GM18858 (cell line): ENCODE results near the gene RIN1.
"Not testable (repeated sequence)": the region's sequence is repeated elsewhere in the genome, so short reads cannot be mapped to it uniquely, and the experiment has no call there.

Experiments used
- ATAC-seq: cut with Tn5 transposase; IDR thresholded peaks from one replicate; pipeline ENCODE4 v1.9.1; 2021; ENCODE audit not compliant: unreplicated experiment

The RIN1 gene, protein sequence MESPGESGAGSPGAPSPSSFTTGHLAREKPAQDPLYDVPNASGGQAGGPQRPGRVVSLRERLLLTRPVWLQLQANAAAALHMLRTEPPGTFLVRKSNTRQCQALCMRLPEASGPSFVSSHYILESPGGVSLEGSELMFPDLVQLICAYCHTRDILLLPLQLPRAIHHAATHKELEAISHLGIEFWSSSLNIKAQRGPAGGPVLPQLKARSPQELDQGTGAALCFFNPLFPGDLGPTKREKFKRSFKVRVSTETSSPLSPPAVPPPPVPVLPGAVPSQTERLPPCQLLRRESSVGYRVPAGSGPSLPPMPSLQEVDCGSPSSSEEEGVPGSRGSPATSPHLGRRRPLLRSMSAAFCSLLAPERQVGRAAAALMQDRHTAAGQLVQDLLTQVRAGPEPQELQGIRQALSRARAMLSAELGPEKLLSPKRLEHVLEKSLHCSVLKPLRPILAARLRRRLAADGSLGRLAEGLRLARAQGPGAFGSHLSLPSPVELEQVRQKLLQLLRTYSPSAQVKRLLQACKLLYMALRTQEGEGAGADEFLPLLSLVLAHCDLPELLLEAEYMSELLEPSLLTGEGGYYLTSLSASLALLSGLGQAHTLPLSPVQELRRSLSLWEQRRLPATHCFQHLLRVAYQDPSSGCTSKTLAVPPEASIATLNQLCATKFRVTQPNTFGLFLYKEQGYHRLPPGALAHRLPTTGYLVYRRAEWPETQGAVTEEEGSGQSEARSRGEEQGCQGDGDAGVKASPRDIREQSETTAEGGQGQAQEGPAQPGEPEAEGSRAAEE

DNA sequence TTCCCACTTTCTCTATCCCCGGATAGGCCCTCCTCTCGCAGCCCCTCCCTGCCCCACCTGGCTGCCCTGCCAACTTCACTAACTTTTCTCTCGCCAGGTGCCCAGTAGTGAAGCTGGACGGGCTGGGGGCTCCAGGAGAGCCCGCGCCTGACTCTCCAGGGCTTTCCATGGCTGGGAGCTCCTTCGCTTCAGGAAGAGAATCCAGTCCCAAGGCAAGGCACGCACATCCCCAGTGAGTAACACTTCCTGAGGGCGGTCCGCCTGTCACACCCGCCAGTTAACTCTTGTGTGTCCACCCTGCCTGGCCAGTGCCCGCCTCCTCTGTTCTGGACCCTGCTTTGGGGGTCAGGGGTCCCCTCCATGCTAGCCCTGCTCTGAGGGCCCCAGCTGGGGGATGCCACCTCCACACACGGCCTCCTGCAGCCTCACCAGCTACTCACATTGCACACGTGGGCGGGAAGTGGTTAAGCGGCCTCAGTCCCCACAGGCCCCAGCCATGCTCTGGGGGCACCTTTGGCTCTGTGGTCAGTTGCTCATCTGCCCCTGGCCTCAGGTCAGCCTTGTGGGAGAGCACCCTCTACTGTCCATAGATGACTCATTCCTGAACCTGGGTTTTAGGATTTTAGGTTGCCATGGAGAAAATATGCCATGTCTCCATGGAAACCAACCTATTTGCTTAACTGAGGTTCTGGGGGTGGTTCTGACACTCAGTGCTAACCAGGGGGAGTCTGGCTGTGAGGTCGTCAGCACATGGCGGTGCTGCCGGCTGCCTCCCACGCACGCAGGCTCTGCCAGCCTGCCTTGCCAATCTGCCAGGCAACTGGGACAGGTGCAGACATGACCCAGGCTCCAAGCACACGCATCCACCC is at the start of gene RIN1:
Gene RIN1, minus strand, starts transcription at position 201 of the 869 bp plus-strand sequence. Its CDS starts 32 bp downstream, at position 169.
- ATAC-seq: no peak

GRCh38 chr11:66384316-66384715 is 48.1 kb upstream of the RIN1 start:
- not testable (repeated sequence) for ATAC-seq

GRCh38 chr11:66380264-66380663 is 44.0 kb upstream of the RIN1 start:
- not testable (repeated sequence) for ATAC-seq

- ATAC-seq: not testable (repeated sequence)
These were observed 37.6 kb upstream of the RIN1 start for GRCh38 chr11:66373690-66374287.

DNA sequence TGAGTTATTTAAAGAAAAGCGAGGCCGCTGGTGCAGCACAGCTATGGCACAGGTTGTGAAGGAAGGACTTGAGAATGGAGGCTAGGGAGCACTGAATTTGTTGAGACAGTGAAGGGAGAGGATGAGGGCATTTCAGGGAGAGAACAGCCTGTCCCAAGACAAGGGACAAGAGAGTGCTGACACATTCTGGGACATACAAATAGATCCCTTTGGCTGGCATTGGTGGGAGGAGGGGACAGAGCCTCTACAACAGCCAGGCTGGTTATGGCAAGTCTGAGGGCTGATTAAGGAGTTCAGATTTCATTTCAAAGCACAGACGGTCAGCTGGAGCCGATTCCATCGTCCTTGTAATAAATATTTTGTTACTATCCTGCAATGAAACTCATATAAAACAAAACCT is 37.0 kb upstream of the RIN1 start:
- ATAC-seq: no peak

GRCh38 chr11:66371627-66372415 is 35.6 kb upstream of the RIN1 start, which contains the start of gene SLC29A2:
Gene SLC29A2, minus strand, starts transcription at chr11:66371760. Its CDS starts 169 bp downstream, at chr11:66371591.
- ATAC-seq: no peak

- no peak for ATAC-seq
These were observed 33.0 kb upstream of the RIN1 start for GRCh38 chr11:66369073-66369894.

GRCh38 chr11:66368484-66368883 is 32.2 kb upstream of the RIN1 start:
- no peak for ATAC-seq

DNA sequence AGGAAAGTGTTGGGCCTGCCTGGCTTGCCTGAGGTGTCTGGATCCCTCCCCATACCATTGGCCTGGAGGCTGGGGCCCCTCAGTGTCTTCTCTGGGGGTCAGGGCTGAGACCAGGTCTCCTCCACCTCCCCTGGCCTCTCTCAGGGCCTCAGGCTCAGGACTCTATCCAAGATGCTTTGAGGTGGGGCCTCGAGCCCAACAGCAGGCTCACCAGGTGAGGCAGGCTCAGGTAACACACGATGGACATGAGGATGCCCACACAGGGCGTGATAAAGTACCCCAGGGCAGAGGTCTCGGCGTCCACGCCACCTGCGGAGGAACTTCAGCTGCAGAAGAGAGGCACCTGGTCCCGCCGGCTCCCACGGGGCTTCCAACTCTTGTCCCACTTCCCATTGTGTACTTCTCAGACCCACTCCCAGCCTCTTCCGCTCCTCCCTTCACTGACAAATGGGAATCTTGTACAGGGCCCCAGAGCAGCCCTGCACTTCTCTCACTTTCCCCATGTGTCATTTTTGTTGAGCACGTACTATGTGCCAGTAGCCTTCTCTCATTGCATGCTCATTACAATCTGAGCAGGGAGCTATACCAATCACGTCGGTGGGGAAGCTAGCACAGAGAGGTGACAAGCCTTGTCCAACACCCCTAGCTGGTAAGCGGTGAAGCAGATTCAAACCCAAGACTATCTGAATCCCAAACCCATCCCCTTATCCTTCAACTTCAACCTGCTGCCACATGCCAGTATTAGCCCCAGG is 31.5 kb upstream of the RIN1 start:
- no peak for ATAC-seq

DNA sequence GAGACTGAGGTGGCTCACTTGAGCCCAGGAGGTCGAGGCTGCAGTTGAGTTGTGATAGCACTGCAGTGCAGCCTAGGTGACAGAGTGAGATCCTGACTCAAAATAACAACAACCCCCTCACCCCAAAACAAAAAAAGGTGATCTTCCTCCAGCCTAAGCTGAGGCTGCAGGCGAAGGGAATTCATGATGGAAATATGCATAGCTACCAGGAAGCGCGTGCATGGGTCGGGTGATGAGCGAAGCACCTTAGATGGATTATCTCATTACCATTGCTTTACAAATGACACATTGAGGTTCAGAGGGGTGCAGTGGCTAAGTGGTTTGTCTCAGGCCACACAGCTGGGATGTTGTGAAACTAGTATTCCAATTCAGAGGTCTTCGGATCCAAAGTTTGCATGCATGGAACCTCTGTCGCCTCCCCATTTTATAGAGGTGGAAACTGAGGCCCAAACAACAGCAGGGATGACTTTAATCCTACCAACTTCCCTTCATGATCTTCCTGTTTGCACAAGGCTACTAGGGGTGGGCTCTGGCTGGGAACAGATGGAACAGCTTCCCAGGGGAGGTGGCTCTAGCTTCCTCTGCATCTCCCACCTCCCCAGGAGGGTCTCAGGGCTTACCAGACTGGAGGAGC is 30.7 kb upstream of the RIN1 start:
- no peak for ATAC-seq

- ATAC-seq: no peak
These were observed 29.7 kb upstream of the RIN1 start for GRCh38 chr11:66365711-66366619.

DNA sequence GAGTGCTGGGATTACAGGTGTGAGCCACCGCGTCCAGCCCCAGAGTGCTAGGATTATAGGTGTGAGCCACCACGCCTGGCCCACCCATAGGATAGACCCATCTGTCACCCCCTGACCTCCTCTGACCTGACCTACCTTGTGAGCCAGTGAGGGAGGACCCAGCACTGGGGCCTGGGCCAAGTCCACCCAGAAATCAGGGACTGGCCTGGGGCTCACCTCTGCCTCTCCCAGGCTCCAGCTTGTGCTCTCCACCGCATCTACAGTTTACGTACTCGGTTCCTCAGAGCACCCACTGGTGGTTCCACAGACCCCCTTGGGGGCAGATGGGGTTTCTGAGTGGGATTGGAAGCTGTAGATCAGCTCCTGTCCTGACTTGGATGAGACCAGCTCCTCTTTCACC is 28.9 kb upstream of the RIN1 start:
- no peak for ATAC-seq

GRCh38 chr11:66363805-66364535 is 27.7 kb upstream of the RIN1 start:
- ATAC-seq: no peak

DNA sequence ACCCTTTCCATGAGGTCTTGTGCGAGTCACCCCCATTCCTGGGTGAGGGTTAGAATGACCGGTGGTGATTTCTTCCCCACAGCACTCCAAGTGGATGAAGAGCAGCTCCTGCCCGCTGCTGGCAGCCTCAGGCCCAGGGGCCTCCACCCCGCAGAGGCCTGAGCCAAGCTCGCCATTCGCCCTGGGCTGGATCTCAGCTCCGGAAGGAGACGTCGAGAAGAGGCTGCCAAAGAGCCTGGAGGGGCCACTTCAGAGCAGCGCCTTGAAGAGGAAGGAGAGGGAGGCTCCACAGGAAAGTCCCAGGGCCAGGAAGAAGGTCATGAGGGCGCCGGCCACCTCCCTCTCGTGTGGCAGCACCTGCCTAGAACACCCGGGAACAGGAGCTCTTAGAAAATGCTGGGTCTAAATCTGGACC is 27.0 kb upstream of the RIN1 start:
- ATAC-seq: no peak

GRCh38 chr11:66362481-66363147 is 26.4 kb upstream of the RIN1 start:
- ATAC-seq: no peak
